Motor neuron (in vitro differentiated cells): ENCODE measurements around the gene CDK6. TPM values are rescaled to one million over a fixed set of nuclear protein-coding genes. Genes with fewer than 3 reads are reported as not detected.

Experiments used
- ATAC-seq, 8 experiments: fragments of 200-7000 bp; cut with Tn5 transposase; replicated peaks in 6 of 8; 2 replicates each; pipeline ENCODE4 v1.8.0; 2021; ENCODE audit warnings: mild to moderate bottlenecking in 8 of 8, moderate library complexity in 8 of 8
- H3K27ac ChIP-seq, 2 donors: fragments of 250-450 bp; sonication (Bioruptor Pico); 2 replicates each; pipeline ENCODE4 v1.9.0; 2021; ENCODE audit warnings: antibody characterized with exemption in 2 of 2, mild to moderate bottlenecking in 2 of 2, moderate library complexity in 1 of 2
- H3K4me1 ChIP-seq, 2 donors: fragments of 250-450 bp; sonication (Bioruptor Pico); replicated peaks in 1 of 2; 2 replicates each; pipeline ENCODE4 v1.6.1; 2021; ENCODE audit warnings: antibody characterized with exemption in 2 of 2, mild to moderate bottlenecking in 2 of 2, moderate library complexity in 1 of 2
- H3K4me3 ChIP-seq, 5 donors: fragments of 250-450 bp; sonication (Bioruptor Pico); 2 replicates each; pipeline ENCODE4 v1.9.0; 2021; ENCODE audit warnings: antibody characterized with exemption in 5 of 5, mild to moderate bottlenecking in 5 of 5, moderate library complexity in 4 of 5
- WGBS, 10 experiments: fragments of 450-650 bp; shearing (Covaris generic); methylation state at CpG; one replicate each; pipeline ENCODE4 v1.0.0; 2022; 5-methylcytosine and 5-hydroxymethylcytosine counted together
- in situ Hi-C, 9 experiments: fragments of 400-800 bp; cut with MboI; loops; one replicate each; pipeline ENCODE4 v1.15.0; 2021; ENCODE audit warnings: low sequenced_read_pairs in 9 of 9, low pct_unique_long_range_greater_than_20kb in 2 of 9; ENCODE audit not compliant: unreplicated experiment in 9 of 9
- total RNA-seq, 8 experiments: library from RNA; unstranded; fragments of 300-600 nt; gene quantifications; 2 replicates each; pipeline versions ENCODE4 v1.2.3 to v1.2.4, GENCODE V29; 2022

The CDK6 gene
- total RNA-seq, 8 experiments from 2014 or later = 11.2 to 55.2 (median 25.7) TPM

- Histone ChIP-seq H3K4me3 (no peak overlapping the region), H3K4me1 (no peaks in the 10 kb centered on the region), H3K27ac (no peak overlapping the region)
- 73 to 100% (median 95%) methylated on average over 1 to 4 of the region's 4 CpGs for WGBS, 10 experiments
- no peak for ATAC-seq
- in situ Hi-C loops = loop anchor here in 4 of 9 experiments (25.0 kb wide), 3 partner anchors 156 to 231 kb away; no protein-coding TSS in a partner anchor
Measured at GRCh38 chr7:92843034-92843760, 6.8 kb upstream of the CDK6 start.

GRCh38 chr7:92841192-92841591, 4.8 kb upstream of the CDK6 start:
- Histone ChIP-seq H3K4me3 (no peak overlapping the region), H3K27ac (no peak overlapping the region), H3K4me1 (no peaks in the 10 kb centered on the region)
- in situ Hi-C loops = loop anchor here in 4 of 9 experiments (25.0 kb wide), 3 partner anchors 154 to 229 kb away; no protein-coding TSS in a partner anchor
- WGBS, 10 experiments = 60 to 100% (median 89%) methylated on average over 1 to 3 of the region's 3 CpGs
- no peak for ATAC-seq

GRCh38 chr7:92840316-92840715, 3.9 kb upstream of the CDK6 start:
- Histone ChIP-seq H3K4me1 (no peaks in the 10 kb centered on the region), H3K4me3 (no peak overlapping the region), H3K27ac (no peak overlapping the region)
- ATAC-seq = no peak
- 0 to 95% (median 65%) methylated on average over 1 to 5 of the region's 5 CpGs for WGBS, 10 experiments
- in situ Hi-C loops = loop anchor here in 4 of 9 experiments (25.0 kb wide), 3 partner anchors 153 to 228 kb away; no protein-coding TSS in a partner anchor

GRCh38 chr7:92839901-92840300, 3.5 kb upstream of the CDK6 start:
- 44 to 93% (median 77%) methylated on average over 1 of the region's 1 CpG; no CpG with 5 or more reads in 2 of the 10 experiments for WGBS, 10 experiments
- H3K27ac ChIP-seq = no peak overlapping the region
- in situ Hi-C loops = loop anchor here in 4 of 9 experiments (25.0 kb wide), 3 partner anchors 153 to 228 kb away; no protein-coding TSS in a partner anchor
- H3K4me3 ChIP-seq = no peak overlapping the region
- ATAC-seq = no peak
- H3K4me1 ChIP-seq = no peaks in the 10 kb centered on the region

- no peaks in the 10 kb centered on the region for H3K4me1 ChIP-seq
- in situ Hi-C loops = loop anchor here in 4 of 9 experiments (25.0 kb wide), 3 partner anchors 152 to 227 kb away; no protein-coding TSS in a partner anchor
- no peak for ATAC-seq
- H3K27ac ChIP-seq = no peak overlapping the region
- H3K4me3 ChIP-seq = no peak overlapping the region
Measured at GRCh38 chr7:92838934-92839333, 2.6 kb upstream of the CDK6 start.

GRCh38 chr7:92837000-92837749, 802 bp upstream of the CDK6 start:
- Histone ChIP-seq H3K4me1 (peaks cover 0 to under 1% of the 10 kb centered on the region in 2 donors), H3K27ac (peak overlapping the region; percentile 49 to 67), H3K4me3 (peak overlapping the region; percentile 61 to 84 (median 79))
- ATAC-seq = peak in 1 of 8 experiments; percentile 2
- in situ Hi-C loops = loop anchor here in 4 of 9 experiments (25.0 kb wide), 3 partner anchors 150 to 225 kb away; no protein-coding TSS in a partner anchor
- WGBS, 10 experiments = 0 to 6% (median 2%) methylated on average over 1 to 8 of the region's 16 CpGs

GRCh38 chr7:92835851-92836488, 403 bp downstream of the CDK6 start:
- in situ Hi-C loops = loop anchor here in 4 of 9 experiments (25.0 kb wide), 3 partner anchors 149 to 224 kb away; no protein-coding TSS in a partner anchor
- 0% methylated on average over 1 to 7 of the region's 32 CpGs; no CpG with 5 or more reads in 5 of the 10 experiments for WGBS, 10 experiments
- ATAC-seq = peak in 2 of 8 experiments; percentile 0
- Histone ChIP-seq H3K4me3 (peak overlapping the region; percentile 61 to 84 (median 79)), H3K4me1 (peaks cover 7 to 13% of the 10 kb centered on the region in 2 donors), H3K27ac (peak overlapping the region; percentile 49 to 67)

- in situ Hi-C loops = loop anchor here in 4 of 9 experiments (25.0 kb wide), 3 partner anchors 148 to 223 kb away; no protein-coding TSS in a partner anchor
- Histone ChIP-seq H3K4me3 (peak overlapping the region; percentile 61 to 84 (median 79)), H3K4me1 (peaks cover 14 to 19% of the 10 kb centered on the region in 2 donors), H3K27ac (peak overlapping the region in 1 of 2 donors; percentile 22)
- 0 to 1% (median 0%) methylated on average over 1 to 14 of the region's 43 CpGs; no CpG with 5 or more reads in 7 of the 10 experiments for WGBS, 10 experiments
- peak; percentile 0 to 21 (median 10) for ATAC-seq
Measured at GRCh38 chr7:92835261-92835850, 1.0 kb downstream of the CDK6 start.

- ATAC-seq = no peak
- peak overlapping the region in 1 of 2 donors; percentile 22 for H3K27ac ChIP-seq
- 0 to 3% methylated on average over 1 to 7 of the region's 53 CpGs; no CpG with 5 or more reads in 8 of the 10 experiments for WGBS, 10 experiments
- H3K4me3 ChIP-seq = peak overlapping the region; percentile 61 to 84 (median 79)
- H3K4me1 ChIP-seq = peaks cover 20 to 23% of the 10 kb centered on the region in 2 donors
- in situ Hi-C loops = loop anchor here in 4 of 9 experiments (25.0 kb wide), 3 partner anchors 147 to 222 kb away; no protein-coding TSS in a partner anchor
Measured at GRCh38 chr7:92834507-92835260, 1.7 kb downstream of the CDK6 start.

GRCh38 chr7:92833766-92834506, 2.4 kb downstream of the CDK6 start:
- 0 to 3% (median 0%) methylated on average over 2 to 20 of the region's 54 CpGs; no CpG with 5 or more reads in 4 of the 10 experiments for WGBS, 10 experiments
- in situ Hi-C loops = loop anchor here in 4 of 9 experiments (25.0 kb wide), 3 partner anchors 147 to 222 kb away; no protein-coding TSS in a partner anchor
- H3K27ac ChIP-seq = peak overlapping the region; percentile 42 to 79
- H3K4me1 ChIP-seq = peaks cover 25 to 29% of the 10 kb centered on the region in 2 donors
- peak; percentile 38 to 76 (median 70) for ATAC-seq
- peak overlapping the region; percentile 61 to 84 (median 79) for H3K4me3 ChIP-seq
